Hepatic stellate cell (primary cell): ENCODE measurements around the gene PPP1R18.
A peak's percentile ranks its signal among the peaks of the same experiment; 100 is the strongest.
"Not testable (repeated sequence)": the region's sequence is repeated elsewhere in the genome, so short reads cannot be mapped to it uniquely, and the experiment has no call there.

ENCODE experiments used
- DNase-seq: peaks from one replicate; pipeline ENCODE4 v3.0.0; 2011; ENCODE audit warnings: low spot score

The PPP1R18 gene

DNA sequence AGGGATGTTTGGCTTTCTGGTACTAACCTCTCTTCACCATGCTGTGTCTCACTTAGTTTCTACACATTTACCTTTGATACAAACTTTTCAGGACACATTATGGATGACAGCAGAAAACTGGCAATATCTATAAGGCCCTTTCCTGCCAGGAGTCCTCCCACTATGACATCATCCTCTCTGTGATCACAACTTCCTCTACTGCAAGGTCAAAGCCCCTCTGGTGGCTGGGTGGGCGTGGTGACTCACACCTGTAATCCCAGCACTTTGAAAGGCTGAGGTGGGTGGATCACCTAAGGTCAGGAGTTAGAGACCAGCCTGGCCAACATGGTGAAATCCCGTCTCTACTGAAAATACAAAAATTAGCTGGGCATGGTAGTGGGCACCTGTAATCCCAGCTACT lies 20.1 kb downstream of the PPP1R18 start:
- DNase-seq = not testable (repeated sequence)

DNA sequence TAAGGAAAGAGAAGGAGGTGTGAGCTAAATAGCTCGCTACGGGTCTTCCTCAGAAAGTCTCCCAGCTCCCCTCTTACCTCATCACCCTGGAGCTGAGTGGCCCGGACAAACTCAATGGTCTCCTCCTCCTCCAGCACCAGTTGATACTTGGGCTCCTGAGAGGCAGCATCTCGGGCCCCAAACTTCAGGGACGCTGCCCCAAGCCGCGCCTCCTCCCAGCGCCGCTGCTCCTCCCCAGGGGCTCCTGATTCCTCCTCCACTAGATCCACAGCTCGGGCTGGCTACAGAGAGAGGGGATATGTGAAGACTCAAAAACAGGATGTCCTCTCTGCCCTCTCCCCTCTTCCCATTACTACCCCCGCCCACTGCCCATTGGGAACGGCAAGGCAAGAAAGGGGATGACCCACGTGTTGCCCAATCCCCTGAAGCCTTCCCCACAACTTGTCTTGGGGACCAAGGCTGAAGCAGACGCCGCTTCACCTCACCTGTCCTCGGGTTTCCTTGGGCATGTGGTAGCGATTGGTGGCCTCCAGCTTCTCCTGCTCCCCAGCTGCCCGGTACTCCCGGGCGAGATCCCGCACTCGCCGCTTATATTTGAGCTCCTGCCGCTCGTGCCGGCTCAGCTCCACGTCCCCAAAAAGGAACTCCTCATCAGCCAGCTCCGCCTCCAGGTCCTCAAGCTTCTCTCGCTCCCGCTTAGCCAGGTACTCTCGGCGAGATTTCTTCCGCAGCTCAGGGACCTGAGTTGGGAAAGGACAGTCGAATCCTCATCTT lies 21.3 kb downstream of the PPP1R18 start:
- no peak for DNase-seq

DNA sequence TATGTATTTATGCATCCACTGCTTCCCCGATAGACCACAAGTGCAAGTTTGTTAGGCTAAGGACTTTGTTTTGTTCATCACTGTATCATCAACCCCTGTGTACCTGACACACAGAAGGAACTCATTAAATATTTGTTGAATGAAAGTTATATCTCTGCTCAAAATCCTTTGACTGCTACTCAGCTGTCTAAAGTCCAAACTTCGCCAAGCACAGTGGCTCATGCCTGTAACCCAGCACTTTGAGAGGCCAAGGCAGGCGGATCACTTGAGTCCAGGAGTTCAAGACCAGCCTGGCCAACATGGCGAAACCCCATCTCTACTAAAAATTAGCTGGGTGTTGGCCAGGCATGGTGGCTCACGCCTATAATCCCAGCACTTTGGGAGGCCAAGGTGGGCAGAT lies 28.5 kb downstream of the PPP1R18 start:
- DNase-seq = not testable (repeated sequence)

DNA sequence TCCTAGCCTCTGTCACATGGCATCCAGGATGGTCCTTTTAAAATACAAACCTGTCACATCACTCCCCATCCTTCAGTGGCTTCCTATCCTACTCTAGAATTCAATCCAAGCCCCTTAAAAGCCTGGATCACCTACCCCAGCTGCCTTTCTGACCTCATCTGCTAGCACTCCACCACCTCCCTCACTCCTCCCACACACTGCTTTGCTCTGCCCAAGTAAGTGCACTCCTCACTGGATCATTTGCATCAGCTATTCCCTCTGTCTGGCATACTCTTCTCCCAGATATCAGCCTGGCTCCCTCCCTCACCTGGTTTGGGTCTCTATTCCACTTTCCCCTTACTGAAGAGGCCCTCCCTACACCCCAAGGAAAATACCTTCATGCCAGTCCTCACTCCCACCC lies 29.0 kb downstream of the PPP1R18 start:
- DNase-seq = no peak

DNA sequence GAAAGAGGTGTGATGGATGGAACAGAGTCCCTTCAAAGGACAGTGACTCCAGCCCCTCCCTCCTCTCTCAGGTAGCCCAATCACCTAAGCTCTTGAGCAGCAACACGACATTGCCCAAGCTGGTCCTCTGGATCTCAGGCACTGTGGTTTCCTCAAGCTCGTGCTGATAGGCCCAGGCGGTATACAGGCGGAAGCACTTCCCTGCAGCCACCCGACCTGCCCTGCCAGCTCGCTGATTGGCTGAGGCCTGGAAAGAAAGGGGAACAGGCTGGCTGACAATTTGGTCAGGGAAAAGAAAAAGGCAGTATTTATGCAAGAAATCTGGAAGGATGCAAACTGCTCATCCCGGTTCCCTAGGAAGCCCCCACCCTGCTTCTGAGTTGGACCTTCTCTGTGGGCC lies 29.9 kb downstream of the PPP1R18 start:
- no peak for DNase-seq

DNA sequence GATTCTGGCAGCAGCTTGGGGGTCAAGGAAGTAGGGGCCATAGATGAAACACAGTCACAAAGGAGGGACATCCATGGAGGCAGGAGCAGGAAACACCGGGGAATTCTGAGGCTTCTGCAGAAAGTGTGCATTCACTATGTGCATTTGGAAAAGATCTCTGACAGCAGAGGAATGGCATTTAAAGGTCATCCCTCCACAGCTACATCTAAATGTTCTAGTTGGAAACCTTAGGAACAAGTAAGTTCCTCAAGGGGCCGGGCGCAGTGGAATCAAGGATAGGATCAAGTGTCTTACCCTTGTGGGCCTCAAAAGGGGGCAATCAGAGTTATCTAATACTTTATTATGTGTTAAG lies 30.7 kb downstream of the PPP1R18 start:
- DNase-seq = no peak

DNA sequence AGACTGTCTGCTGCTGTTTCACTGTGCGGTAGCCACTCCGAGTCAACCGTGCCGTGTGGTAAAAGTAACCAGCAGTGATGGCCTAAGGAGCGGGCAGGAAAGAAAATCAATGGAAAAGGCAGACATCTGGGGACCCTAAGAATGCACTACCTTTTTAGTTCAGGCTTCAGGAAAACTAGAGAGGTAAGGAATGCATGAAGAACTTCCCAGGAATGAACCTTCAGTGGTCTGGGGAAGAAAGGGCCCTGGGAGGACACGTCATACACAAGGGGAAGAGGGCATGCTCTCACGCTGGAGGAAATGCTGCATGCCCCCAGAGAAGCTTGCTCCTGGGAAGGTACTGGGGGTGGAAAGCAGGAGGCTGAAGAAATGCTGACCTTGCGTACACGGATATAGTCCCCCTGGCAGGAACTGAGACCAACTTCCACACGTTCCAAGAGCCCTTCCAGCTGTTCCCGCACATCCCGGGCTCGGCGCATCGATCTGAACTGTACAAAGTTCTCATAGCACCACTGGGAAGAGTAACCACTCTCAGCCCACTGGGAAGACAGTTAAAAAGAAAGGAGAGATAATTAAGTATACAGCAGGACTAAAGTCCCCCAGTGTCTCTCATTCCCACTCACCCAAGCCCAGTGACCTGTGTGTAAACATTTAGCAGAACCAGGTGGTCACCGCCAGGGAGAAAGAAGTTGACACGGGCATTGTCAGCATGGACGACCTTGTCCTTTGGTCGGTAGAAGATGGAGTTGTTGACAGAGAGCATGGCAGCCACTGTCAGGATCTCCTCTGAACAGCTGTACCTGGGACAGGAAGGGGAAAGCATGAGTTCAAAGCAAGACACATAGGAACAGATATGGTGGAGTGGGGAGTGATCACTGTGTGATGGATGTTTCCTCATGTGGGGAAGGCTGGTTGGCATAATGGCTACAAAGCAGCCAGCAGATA lies 31.4 kb downstream of the PPP1R18 start:
- DNase-seq = no peak

DNA sequence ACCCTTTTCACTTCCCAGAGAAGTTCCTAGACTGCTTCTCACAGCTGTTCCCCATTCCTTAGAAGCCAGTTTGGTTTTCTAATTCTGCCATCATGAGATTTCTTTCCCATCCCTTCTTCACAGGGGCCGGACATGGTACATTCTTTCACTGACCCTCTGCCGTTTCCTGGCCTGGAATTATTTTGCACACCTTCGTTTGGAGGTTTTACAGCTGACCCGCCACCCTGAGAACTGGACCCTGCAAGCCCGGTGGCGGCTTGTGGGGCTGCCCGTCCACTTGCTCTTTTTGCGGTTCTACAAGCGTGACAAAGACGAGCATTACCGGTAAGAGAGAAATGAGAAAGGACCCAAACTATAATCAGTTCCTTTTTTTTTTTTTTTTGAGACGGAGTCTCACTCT lies 35.3 kb downstream of the PPP1R18 start:
- no peak for DNase-seq

DNA sequence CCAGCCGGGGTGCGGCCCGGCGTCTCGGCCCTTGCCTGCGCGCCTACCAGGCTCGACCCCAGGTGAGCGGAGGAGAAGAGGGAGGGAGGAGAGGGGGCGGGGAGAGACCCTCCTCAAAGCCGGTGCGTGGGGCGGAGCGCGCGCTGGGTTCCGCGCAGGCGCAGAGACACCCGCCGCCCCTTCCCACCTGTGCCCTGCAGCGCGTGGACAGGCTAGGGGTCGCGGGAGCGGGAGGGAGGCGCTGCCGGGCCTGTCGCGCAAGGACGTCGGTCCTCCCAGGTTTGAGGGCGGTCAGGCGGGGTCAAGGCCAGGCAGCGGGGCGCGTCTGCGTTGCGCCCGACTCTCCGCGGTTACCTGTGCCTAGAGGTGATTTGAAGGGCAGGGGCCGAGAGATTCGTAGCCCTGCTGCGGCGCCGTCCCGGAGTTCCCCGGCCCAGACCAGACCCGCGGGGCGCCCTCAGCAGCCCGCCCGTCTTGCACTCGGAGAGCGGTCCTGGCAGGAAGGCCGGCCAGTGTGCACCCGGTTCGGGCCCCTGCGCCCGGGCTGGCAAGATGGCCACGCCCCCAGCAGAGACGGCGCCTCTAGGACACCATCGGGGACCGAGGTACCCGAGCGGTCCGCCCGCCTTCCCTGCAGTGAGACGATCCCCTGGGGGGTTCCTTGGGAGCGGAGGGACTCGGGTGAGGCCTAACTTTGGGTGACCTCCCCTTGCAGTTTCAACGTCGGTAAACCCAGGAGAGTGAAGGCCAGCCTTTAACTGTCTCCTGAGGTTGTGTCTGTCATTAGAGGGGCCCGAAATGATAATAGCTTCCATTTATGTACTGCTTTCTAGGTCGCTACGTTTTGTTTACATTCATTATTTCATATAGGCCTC lies 39.0 kb downstream of the PPP1R18 start:
- peak; percentile 88 for DNase-seq

DNA sequence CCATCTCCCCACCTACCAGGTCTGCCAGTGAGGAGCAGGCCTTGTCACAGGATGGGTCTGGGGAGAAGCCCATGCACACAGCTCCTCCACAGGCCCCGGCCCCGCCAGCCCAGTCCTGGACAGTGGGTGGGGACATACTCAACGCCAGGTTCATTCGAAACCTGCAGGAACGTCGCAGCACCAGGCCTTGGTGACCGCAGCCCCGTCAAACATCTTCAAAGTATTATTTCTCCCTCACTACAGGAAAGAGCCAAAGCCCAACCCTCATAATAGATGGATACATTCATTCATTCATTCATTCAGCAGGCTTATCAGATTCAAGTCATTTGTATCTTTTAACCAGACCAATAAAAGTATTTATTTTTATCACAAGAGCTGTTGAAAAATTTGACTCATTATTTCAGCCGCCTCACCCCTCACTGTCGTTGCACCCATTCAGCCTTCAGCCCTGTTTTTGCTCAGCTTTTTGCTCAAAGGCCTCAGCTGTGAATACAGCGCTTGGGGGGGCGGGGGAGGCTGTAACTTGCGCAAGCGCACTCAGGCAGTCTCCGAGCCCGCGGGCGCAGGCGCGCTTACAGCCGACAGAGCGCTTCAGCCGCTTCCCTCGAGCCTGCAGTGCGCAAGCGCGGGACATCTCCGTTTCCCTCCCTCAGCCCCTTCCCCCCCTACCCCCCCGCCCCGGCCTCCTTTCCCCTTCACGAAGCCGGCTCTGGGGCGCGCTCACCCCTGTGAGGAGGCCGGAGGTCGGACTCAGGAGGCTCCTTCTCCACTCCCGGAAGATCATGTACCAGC lies 39.8 kb downstream of the PPP1R18 start, which contains the start of gene C6orf136:
TSS of gene C6orf136 (plus strand) at position 684 of the 792 bp plus-strand sequence. CDS start at position 783, 99 bp downstream.
- peak; percentile 99 for DNase-seq

DNA sequence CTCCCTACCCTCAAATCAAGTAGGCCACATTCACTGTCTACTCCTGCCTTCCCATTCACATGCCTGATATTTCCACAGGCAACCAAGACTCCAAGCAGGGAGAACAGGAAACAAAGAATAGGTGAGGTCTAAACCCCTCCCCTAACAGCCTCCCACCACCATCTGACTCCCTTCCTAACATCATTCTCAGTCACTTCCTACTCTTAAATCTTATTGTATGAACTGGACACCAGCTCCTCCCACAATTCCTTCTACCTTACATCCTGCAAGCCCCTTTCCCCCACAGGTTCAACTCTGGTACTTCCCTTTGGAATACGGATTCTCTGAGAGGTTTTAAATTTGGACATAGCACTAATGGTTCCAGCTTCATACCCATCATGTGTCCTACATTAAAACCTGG lies 40.5 kb downstream of the PPP1R18 start:
- DNase-seq = no peak

DNA sequence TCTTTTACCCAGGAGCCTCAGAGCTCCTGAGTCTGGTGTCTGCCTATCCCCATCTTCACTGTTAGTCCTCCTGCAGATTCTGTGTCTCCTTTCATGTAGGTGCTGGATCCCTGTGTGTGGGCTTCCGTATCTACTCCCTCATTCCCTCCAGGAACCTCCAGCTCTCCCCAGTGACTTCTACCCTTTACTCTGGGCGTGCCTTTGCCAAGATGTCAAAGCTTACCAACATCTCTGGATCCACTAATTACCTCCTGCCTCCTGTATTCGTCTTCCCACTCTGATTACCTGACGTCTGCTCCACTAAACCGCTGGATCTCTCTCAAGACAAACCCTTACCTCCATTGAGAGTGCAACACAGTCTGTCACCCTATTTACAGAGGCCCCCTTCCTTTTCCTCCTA lies 41.7 kb downstream of the PPP1R18 start:
- DNase-seq = no peak

DNA sequence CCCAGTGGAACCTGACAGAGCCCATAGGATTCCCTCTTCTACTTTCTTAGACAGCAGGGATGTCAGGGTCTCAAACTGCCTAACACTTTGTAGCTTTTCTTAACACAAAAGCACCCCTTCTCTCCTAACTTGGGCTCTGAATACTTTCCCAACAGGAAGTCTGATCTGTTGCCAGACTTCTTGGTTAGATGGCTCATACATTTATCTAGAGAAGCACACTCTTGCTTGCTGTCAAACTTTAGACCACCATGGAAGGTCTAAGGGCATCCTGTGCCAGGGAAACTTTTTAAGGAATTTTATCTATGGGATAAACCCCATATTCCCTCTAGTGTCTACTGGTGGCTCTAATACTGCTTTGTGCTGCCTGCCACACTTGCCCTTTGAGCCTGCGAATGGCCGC lies 42.8 kb downstream of the PPP1R18 start:
- no peak for DNase-seq

DNA sequence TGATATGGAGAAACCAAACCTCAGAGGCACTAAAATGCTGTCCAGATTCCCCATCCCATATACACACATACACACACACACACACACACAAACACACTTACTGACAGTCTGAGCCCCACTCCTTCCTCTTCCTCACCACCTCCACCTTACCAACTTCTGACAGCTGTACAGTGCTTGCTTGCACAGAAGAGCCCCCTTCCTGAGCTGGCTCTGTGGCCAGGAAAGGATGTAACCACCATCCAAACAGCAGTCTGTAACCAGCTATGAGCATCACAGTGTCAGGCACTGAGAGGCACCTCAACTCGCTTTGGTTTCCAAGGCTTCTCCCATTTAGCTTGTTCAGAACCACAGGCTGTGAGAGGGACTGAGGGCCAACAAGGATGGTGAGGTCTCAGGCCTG lies 45.4 kb downstream of the PPP1R18 start:
- no peak for DNase-seq

DNA sequence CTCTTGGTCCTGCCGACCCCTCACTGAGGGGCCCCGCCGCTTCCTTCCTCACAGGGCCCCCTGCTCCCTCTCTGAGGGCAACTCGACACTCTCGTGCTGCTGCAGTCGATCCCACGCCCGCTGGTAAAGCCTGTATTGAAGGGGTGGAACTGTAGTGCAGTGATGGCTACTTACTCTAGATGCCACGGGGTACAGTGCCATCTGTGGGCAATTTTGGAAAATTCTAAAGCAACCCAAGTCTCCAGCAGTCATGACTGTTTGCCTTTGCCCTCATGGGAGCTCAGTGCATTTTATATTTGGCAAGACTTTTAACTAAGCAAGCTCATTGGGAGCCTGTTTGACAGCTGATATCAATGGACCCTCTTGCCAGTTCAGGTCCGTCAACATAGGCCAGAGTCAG lies 46.0 kb downstream of the PPP1R18 start:
- no peak for DNase-seq

DNA sequence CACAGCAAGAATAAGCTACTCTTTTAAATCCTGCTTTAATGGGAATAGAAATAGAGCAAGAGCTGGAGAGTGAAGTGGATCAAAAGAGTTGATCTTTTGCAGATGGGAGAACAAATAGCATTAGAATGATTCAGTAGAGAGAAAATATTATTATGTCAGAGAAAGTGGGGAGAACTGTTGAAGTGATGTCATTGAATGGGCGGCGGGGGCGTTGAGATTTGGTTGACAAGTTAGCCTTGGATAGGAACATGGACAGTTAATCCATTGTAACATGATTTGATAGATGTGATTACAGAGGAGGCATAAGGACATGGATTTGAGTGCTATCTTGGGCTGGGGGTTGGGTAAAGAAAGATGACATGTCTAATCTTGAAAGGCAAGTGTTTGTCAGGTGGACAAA lies 50.6 kb downstream of the PPP1R18 start:
- no peak for DNase-seq

DNA sequence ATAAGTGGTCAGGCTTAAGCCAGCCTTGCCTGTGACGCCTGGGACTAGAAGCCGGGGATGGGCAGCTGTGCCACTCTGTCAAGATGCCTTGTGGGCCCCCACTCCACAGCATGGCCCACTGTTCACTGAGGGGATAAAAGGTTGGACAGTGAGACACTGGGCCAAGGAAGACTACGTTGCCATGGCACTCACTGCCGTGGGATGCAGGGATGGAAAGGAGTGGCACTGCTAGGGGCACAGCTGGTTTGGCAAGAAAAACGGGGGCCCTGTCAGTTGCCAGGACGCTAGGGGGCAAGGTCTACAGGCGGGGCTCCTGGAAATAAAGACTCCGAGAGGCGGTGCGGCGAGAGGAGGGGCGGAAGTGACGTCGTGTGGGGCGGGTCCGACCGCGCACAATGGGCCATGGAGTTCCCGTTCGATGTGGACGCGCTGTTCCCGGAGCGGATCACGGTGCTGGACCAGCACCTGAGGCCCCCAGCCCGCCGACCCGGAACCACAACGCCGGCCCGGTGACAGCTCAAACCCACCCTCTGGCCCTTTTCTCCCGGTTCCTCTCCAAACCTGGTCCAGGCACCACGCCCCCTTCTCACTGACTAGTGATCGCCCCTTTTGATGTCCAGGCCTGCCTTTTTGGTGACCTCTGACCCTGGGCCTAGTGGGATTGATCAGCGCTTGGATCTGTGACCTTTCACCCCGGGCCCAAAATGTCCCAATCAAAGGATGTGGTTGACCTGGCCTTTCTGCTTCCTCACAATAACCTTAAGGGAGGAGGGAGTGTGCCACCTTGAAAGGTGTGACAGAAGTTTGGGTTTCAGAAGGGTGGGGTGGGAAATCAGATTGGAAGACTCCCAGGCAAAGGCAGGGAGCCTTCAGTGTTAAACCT lies 59.7 kb downstream of the PPP1R18 start, which contains the start of gene ATAT1:
TSS of gene ATAT1 (plus strand) at position 391 of the 883 bp plus-strand sequence.
- peak; percentile 86 for DNase-seq
